CD14-positive monocyte (primary cell): ENCODE measurements around the gene DUSP8. TPM values are rescaled to one million over a fixed set of nuclear protein-coding genes. Genes with fewer than 3 reads are reported as not detected.
"Not testable (repeated sequence)": the region's sequence is repeated elsewhere in the genome, so short reads cannot be mapped to it uniquely, and the experiment has no call there.

Experiments used
- DNase-seq, 3 donors: peaks; one replicate each; pipeline ENCODE4 v3.0.0-alpha.2; 2011 to 2022
- H2AFZ ChIP-seq: 2 replicates; pipeline ENCODE4 v1.6.0; 2012; ENCODE audit warnings: mild to moderate bottlenecking, low read depth, low read length, inconsistent platforms; ENCODE audit not compliant: insufficient read depth, poor library complexity, severe bottlenecking
- H3K27ac ChIP-seq, 2 donors: 1 replicate in 1 of 2; 2 replicates in 1 of 2; pipeline ENCODE4 v1.5.1; 2012 to 2013; ENCODE audit warnings: low read length in 2 of 2, control low read depth in 1 of 2, inconsistent platforms in 1 of 2, low read depth in 1 of 2, mild to moderate bottlenecking in 1 of 2
- H3K27me3 ChIP-seq, 2 donors: one replicate each; pipeline versions ENCODE4 v1.6.0 to v1.6.1; 2011 to 2013; ENCODE audit warnings: low read length in 2 of 2; ENCODE audit not compliant: control insufficient read depth in 2 of 2, insufficient read depth in 2 of 2
- H3K36me3 ChIP-seq, 2 donors: replicated peaks in 1 of 2; 1 replicate in 1 of 2; 2 replicates in 1 of 2; pipeline versions ENCODE4 v1.5.1 to v1.6.1; 2012 to 2013; ENCODE audit warnings: low read length in 2 of 2, control low read depth in 1 of 2, inconsistent platforms in 1 of 2, mild to moderate bottlenecking in 1 of 2; ENCODE audit not compliant: insufficient read depth in 2 of 2, control insufficient read depth in 1 of 2
- H3K4me1 ChIP-seq, 2 donors: 1 replicate in 1 of 2; 2 replicates in 1 of 2; pipeline versions ENCODE4 v1.5.1 to v1.6.1; 2012 to 2013; ENCODE audit warnings: low read length in 2 of 2, control low read depth in 1 of 2, inconsistent platforms in 1 of 2, mild to moderate bottlenecking in 1 of 2, moderate library complexity in 1 of 2; ENCODE audit not compliant: insufficient read depth in 2 of 2, control insufficient read depth in 1 of 2
- H3K4me2 ChIP-seq: replicated peaks from 2 replicates; pipeline ENCODE3; 2012; ENCODE audit warnings: low read length, moderate library complexity, mild to moderate bottlenecking; ENCODE audit not compliant: poor library complexity, severe bottlenecking; ENCODE audit errors: extremely low read depth
- H3K4me3 ChIP-seq, 3 experiments: fragments of 200-600 bp in 1 of 3; sonication (generic) in 1 of 3; replicated peaks in 1 of 3; 1 replicate in 2 of 3; 2 replicates in 1 of 3; pipeline ENCODE4 v1.5.1; 2011 to 2013; ENCODE audit warnings: low read length in 3 of 3, mild to moderate bottlenecking in 3 of 3, control low read depth in 2 of 3, low read depth in 2 of 3, inconsistent platforms in 1 of 3, moderate library complexity in 1 of 3
- H3K79me2 ChIP-seq: 2 replicates; pipeline ENCODE4 v1.6.0; 2012; ENCODE audit warnings: mild to moderate bottlenecking, control low read depth, inconsistent platforms, low read length, moderate library complexity; ENCODE audit not compliant: insufficient read depth
- H3K9ac ChIP-seq: 2 replicates; pipeline ENCODE4 v1.6.0; 2017; ENCODE audit warnings: low read length, mild to moderate bottlenecking; ENCODE audit not compliant: insufficient read depth, poor library complexity, severe bottlenecking
- H3K9me3 ChIP-seq, 2 donors: replicated peaks in 1 of 2; 1 replicate in 1 of 2; 2 replicates in 1 of 2; pipeline versions ENCODE4 v1.5.1 to v1.6.1; 2012 to 2013; ENCODE audit warnings: low read length in 2 of 2, control low read depth in 1 of 2; ENCODE audit not compliant: control insufficient read depth in 1 of 2, insufficient read depth in 1 of 2
- H4K20me1 ChIP-seq: 2 replicates; pipeline ENCODE4 v1.6.0; 2012; ENCODE audit warnings: mild to moderate bottlenecking, low read length, control low read depth, moderate library complexity; ENCODE audit not compliant: insufficient read depth
- H3K27ac Mint-ChIP-seq, 7 donors: one replicate each; pipeline ENCODE4 v1.8.0; 2020; ENCODE audit warnings: mild to moderate bottlenecking in 7 of 7, mixed read lengths in 7 of 7, moderate library complexity in 6 of 7, inconsistent platforms in 2 of 7
- H3K27me3 Mint-ChIP-seq, 3 donors: one replicate each; pipeline ENCODE4 v1.8.0; 2021 to 2022; ENCODE audit warnings: low read depth in 3 of 3, mild to moderate bottlenecking in 3 of 3, mixed read lengths in 3 of 3, moderate library complexity in 3 of 3, inconsistent platforms in 1 of 3
- H3K36me3 Mint-ChIP-seq, 2 donors: one replicate each; pipeline ENCODE4 v1.8.0; 2020; ENCODE audit warnings: mixed read lengths in 2 of 2, inconsistent platforms in 1 of 2, mild to moderate bottlenecking in 1 of 2
- H3K4me1 Mint-ChIP-seq: one replicate; pipeline ENCODE4 v1.8.0; 2020; ENCODE audit warnings: mild to moderate bottlenecking, mixed read lengths
- H3K4me3 Mint-ChIP-seq, 2 donors: one replicate each; pipeline ENCODE4 v1.8.0; 2020; ENCODE audit warnings: mild to moderate bottlenecking in 2 of 2, mixed read lengths in 2 of 2, moderate library complexity in 1 of 2
- H3K9me3 Mint-ChIP-seq, 7 donors: one replicate each; pipeline ENCODE4 v1.8.0; 2020 to 2022; ENCODE audit warnings: mixed read lengths in 7 of 7, mild to moderate bottlenecking in 6 of 7, moderate library complexity in 6 of 7, inconsistent platforms in 2 of 7
- WGBS: methylation state at CpG from one replicate; pipeline ENCODE4 v1.1.5; 2013; ENCODE audit warnings: missing lambda C conversion rate; ENCODE audit not compliant: insufficient coverage; 5-methylcytosine and 5-hydroxymethylcytosine counted together
- intact Hi-C, 2 donors: fragments of 100-400 bp; cut with micrococcal nuclease; formaldehyde crosslinking; loops; one replicate each; pipeline versions ENCODE4 v1.15.0 to v1.15.1; 2023
- polyA plus RNA-seq, 3 donors: library from polyadenylated mRNA; depleted of rRNA in 1 of 3; unstranded in 2 of 3; stranded (reverse) in 1 of 3; fragments of 300-500 nt in 2 of 3; fragments of >200 nt in 1 of 3; fragmentation: Illumina TruSeq in 2 of 3; gene quantifications; 1 replicate in 2 of 3; 2 replicates in 1 of 3; pipeline ENCODE4 v1.2.3, GENCODE V29; 2012 to 2021
- TF ChIP-seq, protein P1 (sequence below): fragments of 200-600 bp; IDR thresholded peaks from one replicate; pipeline ENCODE4 v1.8.0; 2022; ENCODE audit warnings: antibody characterized with exemption, mild to moderate bottlenecking

DUSP8 gene
- polyA plus RNA-seq, 3 donors: 0.61 TPM; not detected in 2

DNA sequence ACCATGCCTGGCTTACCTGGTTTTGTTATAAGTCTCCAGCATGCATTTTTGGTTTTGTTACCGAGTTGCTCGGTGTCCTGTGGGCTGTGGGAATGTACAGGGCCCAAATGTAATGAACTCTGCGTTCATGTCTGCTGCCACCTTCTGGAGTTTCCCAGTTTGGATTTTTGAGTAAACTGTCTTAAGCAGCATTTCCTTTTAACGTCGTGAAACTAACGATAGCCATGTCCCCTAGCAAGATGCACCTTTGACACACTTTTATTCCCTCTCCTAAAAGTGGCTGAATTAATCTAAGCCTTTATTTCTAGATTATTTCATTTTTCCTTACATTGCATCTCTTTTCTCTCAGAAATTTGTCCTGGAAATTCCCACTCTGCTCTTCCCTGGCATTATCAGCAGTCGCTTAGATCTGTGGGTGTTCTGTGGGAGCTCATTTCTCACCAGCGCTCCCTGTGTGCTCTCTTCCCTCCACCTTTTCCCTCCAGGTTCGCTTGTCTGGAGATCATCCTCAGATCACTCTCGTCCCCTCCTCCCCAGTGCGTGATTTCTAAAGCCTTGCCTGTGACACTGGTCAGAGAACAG is 24.0 kb upstream of the DUSP8 start:
- H3K9me3 Mint-ChIP-seq, H3K9ac ChIP-seq, H3K4me3 ChIP-seq, H3K4me1 Mint-ChIP-seq, DNase-seq, H3K36me3 ChIP-seq, H3K36me3 Mint-ChIP-seq, H3K4me2 ChIP-seq, H3K27ac ChIP-seq, H3K79me2 ChIP-seq, intact Hi-C loops, H3K4me1 ChIP-seq, H2AFZ ChIP-seq, H4K20me1 ChIP-seq, H3K9me3 ChIP-seq: not testable (repeated sequence)
- Mint-ChIP-seq H3K27me3 (peaks cover 62 to 80% (median 73%) of the 10 kb centered on the region in 3 donors), H3K4me3 (peak overlapping the region in 1 of 2 donors; percentile 52), H3K27ac (peak overlapping the region in 1 of 7 donors; percentile 43)
- H3K27me3 ChIP-seq: peaks cover 5 to 33% of the 10 kb centered on the region in 2 donors
- TF ChIP-seq, protein P1, sequence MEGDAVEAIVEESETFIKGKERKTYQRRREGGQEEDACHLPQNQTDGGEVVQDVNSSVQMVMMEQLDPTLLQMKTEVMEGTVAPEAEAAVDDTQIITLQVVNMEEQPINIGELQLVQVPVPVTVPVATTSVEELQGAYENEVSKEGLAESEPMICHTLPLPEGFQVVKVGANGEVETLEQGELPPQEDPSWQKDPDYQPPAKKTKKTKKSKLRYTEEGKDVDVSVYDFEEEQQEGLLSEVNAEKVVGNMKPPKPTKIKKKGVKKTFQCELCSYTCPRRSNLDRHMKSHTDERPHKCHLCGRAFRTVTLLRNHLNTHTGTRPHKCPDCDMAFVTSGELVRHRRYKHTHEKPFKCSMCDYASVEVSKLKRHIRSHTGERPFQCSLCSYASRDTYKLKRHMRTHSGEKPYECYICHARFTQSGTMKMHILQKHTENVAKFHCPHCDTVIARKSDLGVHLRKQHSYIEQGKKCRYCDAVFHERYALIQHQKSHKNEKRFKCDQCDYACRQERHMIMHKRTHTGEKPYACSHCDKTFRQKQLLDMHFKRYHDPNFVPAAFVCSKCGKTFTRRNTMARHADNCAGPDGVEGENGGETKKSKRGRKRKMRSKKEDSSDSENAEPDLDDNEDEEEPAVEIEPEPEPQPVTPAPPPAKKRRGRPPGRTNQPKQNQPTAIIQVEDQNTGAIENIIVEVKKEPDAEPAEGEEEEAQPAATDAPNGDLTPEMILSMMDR: peak; percentile 10
- 87% methylated on average over 5 of the region's 11 CpGs for WGBS

DNA sequence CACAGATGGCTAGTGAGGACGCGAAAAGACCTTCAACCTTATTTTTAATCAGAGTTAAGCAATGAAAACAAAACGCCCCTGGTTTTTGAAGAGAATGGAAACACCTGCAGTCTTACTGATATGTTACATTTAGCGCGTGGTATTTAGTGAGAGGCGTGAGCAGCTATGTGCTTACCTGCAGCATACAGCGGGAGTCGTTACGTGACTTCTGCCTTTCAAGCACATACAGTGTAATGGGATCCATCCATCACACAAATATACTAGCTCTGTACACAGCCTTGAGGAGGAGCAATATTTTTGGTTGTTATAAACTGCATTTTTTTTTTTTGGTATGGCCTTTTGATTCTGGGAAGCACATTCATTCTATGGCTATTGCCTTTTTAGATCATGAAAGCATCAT is 20.6 kb upstream of the DUSP8 start:
- Histone ChIP-seq H2AFZ (no peak overlapping the region), H3K4me3 (no peak overlapping the region), H3K27ac (no peak overlapping the region), H3K4me2 (no peak overlapping the region), H3K27me3 (peaks cover 0 to 24% of the 10 kb centered on the region in 2 donors), H3K79me2 (no peaks in the 10 kb centered on the region), H3K4me1 (peaks cover 18 to 27% of the 10 kb centered on the region in 2 donors), H3K9me3 (peaks cover 7 to 27% of the 10 kb centered on the region in 2 donors), H4K20me1 (no peaks in the 10 kb centered on the region), H3K36me3 (no peaks in the 10 kb centered on the region), H3K9ac (no peak overlapping the region)
- Mint-ChIP-seq H3K4me3 (peak overlapping the region in 1 of 2 donors; percentile 50), H3K9me3 (peaks cover 14 to 32% (median 16%) of the 10 kb centered on the region in 7 donors), H3K27me3 (peaks cover 46 to 63% (median 49%) of the 10 kb centered on the region in 3 donors), H3K27ac (no peak overlapping the region), H3K36me3 (peaks cover 0 to 3% of the 10 kb centered on the region in 2 donors), H3K4me1 (peaks cover 20% of the 10 kb centered on the region)
- intact Hi-C loops: no loop called here
- WGBS: no CpG with 5 or more reads among the region's 9 CpGs
- DNase-seq: no peak
- TF ChIP-seq, protein P1: no peak
